Prostate gland (tissue), 2 donors: Measurements from ENCODE around the gene RNU1-3.
"Not testable (repeated sequence)": the region's sequence is repeated elsewhere in the genome, so short reads cannot be mapped to it uniquely, and the experiment has no call there.

Experiments used
- POLR2A ChIP-seq: fragments of 450-650 bp; IDR thresholded peaks from one replicate; pipeline ENCODE4 v1.6.1; 2016; ENCODE audit warnings: antibody characterized with exemption, mild to moderate bottlenecking
- TF ChIP-seq, protein P1 (sequence below), 4 experiments: fragments of 200-600 bp in 2 of 4; fragments of 450-650 bp in 2 of 4; sonication (generic) in 2 of 4; IDR thresholded peaks; 1 replicate in 3 of 4; 2 replicates in 1 of 4; pipeline ENCODE4 v1.5.1; 2016 to 2019; ENCODE audit warnings: antibody characterized with exemption in 4 of 4, mild to moderate bottlenecking in 2 of 4, moderate library complexity in 2 of 4

DNA sequence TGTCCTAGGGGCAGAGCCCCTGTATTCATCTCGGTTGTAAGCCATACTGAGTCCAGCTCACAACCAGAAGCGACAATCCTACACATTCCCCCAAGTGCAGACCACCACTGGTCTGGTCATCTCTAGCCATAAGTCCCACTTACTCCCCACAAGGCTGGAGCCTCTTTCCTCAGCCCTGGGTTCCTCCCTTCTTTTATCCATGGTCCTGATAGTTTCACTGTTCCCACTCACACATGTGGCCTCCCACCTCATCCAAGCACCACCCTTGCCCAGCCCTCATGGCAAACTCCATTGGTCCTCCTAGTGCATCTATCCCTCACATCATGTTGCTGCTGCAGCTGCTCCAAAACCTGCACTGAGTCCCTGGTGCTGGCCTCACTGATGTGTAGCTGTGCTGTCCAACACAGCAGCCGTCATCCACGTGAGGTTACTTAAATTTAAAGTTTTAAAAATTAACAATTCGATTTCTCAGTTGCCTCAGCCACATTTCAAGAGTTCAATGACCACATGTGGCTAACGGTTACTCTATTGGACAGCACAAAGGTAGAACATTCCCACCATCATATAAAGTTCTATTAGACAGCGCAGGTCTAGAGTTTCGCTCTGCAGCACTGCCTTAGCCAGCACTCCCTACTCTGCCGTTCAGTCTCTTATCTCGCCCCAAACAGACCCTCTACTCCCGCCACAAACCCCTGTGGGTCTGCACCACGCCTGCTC, 23.1 kb downstream of the RNU1-3 start:
- TF ChIP-seq POLR2A = not testable (repeated sequence)
- TF ChIP-seq, protein P1, sequence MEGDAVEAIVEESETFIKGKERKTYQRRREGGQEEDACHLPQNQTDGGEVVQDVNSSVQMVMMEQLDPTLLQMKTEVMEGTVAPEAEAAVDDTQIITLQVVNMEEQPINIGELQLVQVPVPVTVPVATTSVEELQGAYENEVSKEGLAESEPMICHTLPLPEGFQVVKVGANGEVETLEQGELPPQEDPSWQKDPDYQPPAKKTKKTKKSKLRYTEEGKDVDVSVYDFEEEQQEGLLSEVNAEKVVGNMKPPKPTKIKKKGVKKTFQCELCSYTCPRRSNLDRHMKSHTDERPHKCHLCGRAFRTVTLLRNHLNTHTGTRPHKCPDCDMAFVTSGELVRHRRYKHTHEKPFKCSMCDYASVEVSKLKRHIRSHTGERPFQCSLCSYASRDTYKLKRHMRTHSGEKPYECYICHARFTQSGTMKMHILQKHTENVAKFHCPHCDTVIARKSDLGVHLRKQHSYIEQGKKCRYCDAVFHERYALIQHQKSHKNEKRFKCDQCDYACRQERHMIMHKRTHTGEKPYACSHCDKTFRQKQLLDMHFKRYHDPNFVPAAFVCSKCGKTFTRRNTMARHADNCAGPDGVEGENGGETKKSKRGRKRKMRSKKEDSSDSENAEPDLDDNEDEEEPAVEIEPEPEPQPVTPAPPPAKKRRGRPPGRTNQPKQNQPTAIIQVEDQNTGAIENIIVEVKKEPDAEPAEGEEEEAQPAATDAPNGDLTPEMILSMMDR (IDR thresholded peaks at IDR 0.05) = not testable (repeated sequence)
